HEK293 (cell line): Measurements from ENCODE around the gene MAT2A.

ENCODE experiments used
- CTCF ChIA-PET: fragments of 350-600 bp; formaldehyde crosslinking; extraction: SDS; loops from one replicate; lab custom pipeline; 2021; ENCODE audit warnings: antibody characterized with exemption; lab: Yijun Ruan, JAX
- POLR2A ChIA-PET: fragments of 300-600 bp; formaldehyde crosslinking; extraction: SDS; loops from one replicate; lab custom pipeline; 2020; ENCODE audit warnings: antibody characterized with exemption, inconsistent platforms; lab: Yijun Ruan, JAX
- H3K27ac ChIP-seq: fragments of 200-500 bp; sonication (Bioruptor generic); 2 replicates; pipeline ENCODE4 v1.5.1; 2014; ENCODE audit warnings: low read depth, low read length, control low read depth, inconsistent platforms; ENCODE audit errors: extremely low read depth
- H3K36me3 ChIP-seq, 2 experiments: fragments of 200-500 bp in 1 of 2; sonication (Bioruptor generic) in 1 of 2; 1 replicate in 1 of 2; 2 replicates in 1 of 2; pipeline ENCODE4 v1.5.1; 2014 to 2017; ENCODE audit warnings: inconsistent platforms in 2 of 2, low read length in 2 of 2; ENCODE audit not compliant: control insufficient read depth in 2 of 2, insufficient read depth in 1 of 2
- H3K4me1 ChIP-seq: fragments of 200-500 bp; sonication (Bioruptor generic); 2 replicates; pipeline ENCODE4 v1.5.1; 2014; ENCODE audit warnings: mild to moderate bottlenecking, low read length, inconsistent platforms; ENCODE audit not compliant: control insufficient read depth, insufficient read depth
- H3K4me3 ChIP-seq: 2 replicates; pipeline ENCODE4 v1.5.1; 2011; ENCODE audit warnings: low read depth, mild to moderate bottlenecking, control low read depth, low read length, moderate library complexity
- H3K9me3 ChIP-seq: fragments of 200-500 bp; sonication (Bioruptor generic); 2 replicates; pipeline ENCODE4 v1.5.1; 2014; ENCODE audit warnings: low read depth, low read length, inconsistent platforms; ENCODE audit not compliant: control insufficient read depth, insufficient read depth
- CTCF ChIP-seq: fragments of 450-650 bp; formaldehyde crosslinking; IDR thresholded peaks from 2 replicates; pipeline ENCODE4 v1.5.1; 2016; ENCODE audit warnings: missing biosample characterization, missing genetic modification characterization
- GLI4 ChIP-seq: fragments of 450-650 bp; formaldehyde crosslinking; IDR thresholded peaks from 2 replicates; pipeline ENCODE4 v1.5.1; 2016; ENCODE audit warnings: missing biosample characterization, missing genetic modification characterization
- PRDM1 ChIP-seq: fragments of 450-650 bp; formaldehyde crosslinking; IDR thresholded peaks from 2 replicates; pipeline ENCODE4; 2016; ENCODE audit warnings: missing biosample characterization, missing genetic modification characterization
- SCRT1 ChIP-seq: fragments of 450-650 bp; formaldehyde crosslinking; IDR thresholded peaks from 2 replicates; pipeline ENCODE4 v1.5.1; 2016; ENCODE audit warnings: missing biosample characterization, missing genetic modification characterization, borderline replicate concordance
- SP2 ChIP-seq: fragments of 450-650 bp; formaldehyde crosslinking; IDR thresholded peaks from 2 replicates; pipeline ENCODE4 v1.5.1; 2016; ENCODE audit warnings: missing biosample characterization, missing genetic modification characterization
- TSHZ1 ChIP-seq: fragments of 450-650 bp; formaldehyde crosslinking; IDR thresholded peaks from 2 replicates; pipeline ENCODE4 v1.5.1; 2016; ENCODE audit warnings: missing biosample characterization, missing genetic modification characterization, borderline replicate concordance
- WT1 ChIP-seq: fragments of 450-650 bp; formaldehyde crosslinking; IDR thresholded peaks from 2 replicates; pipeline ENCODE4 v1.5.1; 2016; ENCODE audit warnings: missing biosample characterization, missing genetic modification characterization
- ZFP69B ChIP-seq: fragments of 450-650 bp; formaldehyde crosslinking; IDR thresholded peaks from 2 replicates; pipeline ENCODE4 v1.5.1; 2016; ENCODE audit warnings: missing biosample characterization, missing genetic modification characterization
- ZNF157 ChIP-seq: fragments of 450-650 bp; formaldehyde crosslinking; IDR thresholded peaks from 2 replicates; pipeline ENCODE4 v1.5.1; 2016; ENCODE audit warnings: missing biosample characterization, missing genetic modification characterization
- ZNF350 ChIP-seq: fragments of 450-650 bp; formaldehyde crosslinking; IDR thresholded peaks from 2 replicates; pipeline ENCODE4 v1.5.0; 2017; ENCODE audit warnings: missing biosample characterization, mild to moderate bottlenecking, missing genetic modification characterization
- ZNF394 ChIP-seq: fragments of 450-650 bp; formaldehyde crosslinking; IDR thresholded peaks from 2 replicates; pipeline ENCODE4 v1.5.1; 2016; ENCODE audit warnings: missing biosample characterization, missing genetic modification characterization, mild to moderate bottlenecking, moderate library complexity, borderline replicate concordance
- ZNF398 ChIP-seq: fragments of 450-650 bp; formaldehyde crosslinking; IDR thresholded peaks from 2 replicates; pipeline ENCODE4 v1.5.1; 2017; ENCODE audit warnings: missing biosample characterization, missing genetic modification characterization
- ZNF426 ChIP-seq: fragments of 450-650 bp; formaldehyde crosslinking; IDR thresholded peaks from 2 replicates; pipeline ENCODE4 v1.5.1; 2017; ENCODE audit warnings: missing biosample characterization, missing genetic modification characterization, mild to moderate bottlenecking, inconsistent platforms, moderate library complexity
- ZNF473 ChIP-seq: fragments of 450-650 bp; formaldehyde crosslinking; IDR thresholded peaks from 2 replicates; pipeline ENCODE4 v1.5.1; 2017; ENCODE audit warnings: missing biosample characterization, missing genetic modification characterization
- ZNF521 ChIP-seq: fragments of 450-650 bp; formaldehyde crosslinking; IDR thresholded peaks from 2 replicates; pipeline ENCODE4 v1.5.1; 2017; ENCODE audit warnings: missing biosample characterization, mild to moderate bottlenecking, missing genetic modification characterization
- ZNF529 ChIP-seq: fragments of 450-650 bp; formaldehyde crosslinking; IDR thresholded peaks from 2 replicates; pipeline ENCODE4 v1.5.1; 2017; ENCODE audit warnings: missing genetic modification characterization, missing biosample characterization; ENCODE audit not compliant: insufficient replicate concordance
- ZNF585B ChIP-seq: fragments of 450-650 bp; formaldehyde crosslinking; IDR thresholded peaks from 2 replicates; pipeline ENCODE4 v1.5.1; 2016; ENCODE audit warnings: missing biosample characterization, missing genetic modification characterization
- ZNF654 ChIP-seq: fragments of 450-650 bp; formaldehyde crosslinking; IDR thresholded peaks from 2 replicates; pipeline ENCODE4 v1.5.1; 2016; ENCODE audit warnings: low read depth, missing biosample characterization, missing genetic modification characterization
- ZNF843 ChIP-seq: fragments of 450-650 bp; formaldehyde crosslinking; IDR thresholded peaks from 2 replicates; pipeline ENCODE4 v1.5.1; 2016; ENCODE audit warnings: missing biosample characterization, missing genetic modification characterization
- ZSCAN16 ChIP-seq: fragments of 450-650 bp; formaldehyde crosslinking; IDR thresholded peaks from 2 replicates; pipeline ENCODE4 v1.5.1; 2016; ENCODE audit warnings: missing biosample characterization, missing genetic modification characterization

Gene MAT2A

GRCh38 chr2:85550486-85550885, 11.5 kb downstream of the MAT2A start:
- no peak overlapping the region for H3K4me3 ChIP-seq
- no peaks in the 10 kb centered on the region for H3K4me1 ChIP-seq
- H3K9me3 ChIP-seq = no peaks in the 10 kb centered on the region
- peaks cover 34 to 90% of the 10 kb centered on the region in 2 experiments for H3K36me3 ChIP-seq
- TF ChIP-seq ZNF843 (no peak), SCRT1 (tag by site-specific recombination) (no peak), ZSCAN16 (tag by site-specific recombination) (no peak), ZNF426 (tag by site-specific recombination) (no peak)
- CTCF ChIA-PET = interaction anchor here (0.9 to 9.8 kb wide), 12 partner anchors 9 to 250 kb away, joined by 3 to 144 read pairs (median 8); partner anchors contain the start of genes C2orf68, ELMOD3, MAT2A and RETSAT
- POLR2A ChIA-PET = interaction anchor here (0.8 to 12.3 kb wide), 8 partner anchors 12 to 196 kb away, joined by 4 to 106 read pairs (median 4); partner anchors contain the start of genes C2orf68, ELMOD3, MAT2A and RETSAT
- H3K27ac ChIP-seq = no peak overlapping the region

- no peaks in the 10 kb centered on the region for H3K4me1 ChIP-seq
- ChIA-PET CTCF (interaction anchor here (0.6 to 9.8 kb wide), 30 partner anchors 8 to 485 kb away, joined by 3 to 144 read pairs (median 4); partner anchors contain the start of genes CAPG, ELMOD3, MAT2A and RETSAT), POLR2A (interaction anchor here (0.6 to 12.3 kb wide), 13 partner anchors 9 to 251 kb away, joined by 3 to 106 read pairs (median 4); partner anchors contain the start of genes C2orf68, ELMOD3, GGCX and MAT2A)
- no peak overlapping the region for H3K27ac ChIP-seq
- TF ChIP-seq ZNF654 (tag by site-specific recombination) (peak; percentile 78), CTCF (tag by site-specific recombination) (peak; percentile 69), TSHZ1 (no peak)
- TF ChIP-seq, all 188 proteins: peak for 2
- H3K36me3 ChIP-seq = peaks cover 32 to 93% of the 10 kb centered on the region in 2 experiments
- H3K9me3 ChIP-seq = no peaks in the 10 kb centered on the region
- H3K4me3 ChIP-seq = no peak overlapping the region
These were observed 13.0 kb downstream of the MAT2A start for GRCh38 chr2:85551698-85552678.

GRCh38 chr2:85553184-85553583, 14.2 kb downstream of the MAT2A start:
- ChIA-PET POLR2A (interaction anchor here (0.6 to 12.3 kb wide), 4 partner anchors 8 to 217 kb away, joined by 4 to 106 read pairs (median 10); partner anchors contain the start of genes ELMOD3, GGCX, MAT2A and RETSAT), CTCF (interaction anchor here (0.5 to 9.8 kb wide), 9 partner anchors 17 to 511 kb away, joined by 3 to 144 read pairs (median 4); partner anchors contain the start of gene SH2D6)
- Histone ChIP-seq H3K27ac (no peak overlapping the region), H3K4me1 (no peaks in the 10 kb centered on the region), H3K36me3 (peaks cover 36 to 92% of the 10 kb centered on the region in 2 experiments), H3K4me3 (no peak overlapping the region)
- TF ChIP-seq ZNF157 (tag by site-specific recombination) = no peak
- TF ChIP-seq ZNF521 (tag by site-specific recombination) = no peak
- TF ChIP-seq ZNF398 (tag by site-specific recombination) = no peak
- no peak for TF ChIP-seq SP2 (tag by site-specific recombination)
- no peak for TF ChIP-seq ZNF350 (tag by site-specific recombination)
- no peak for TF ChIP-seq ZNF529 (tag by site-specific recombination)
- no peak for TF ChIP-seq ZNF394 (tag by site-specific recombination)
- TF ChIP-seq ZFP69B (tag by site-specific recombination) = no peak
- no peak for TF ChIP-seq WT1
- no peak for TF ChIP-seq PRDM1 (tag by site-specific recombination)
- no peak for TF ChIP-seq ZNF473 (tag by site-specific recombination)
- TF ChIP-seq GLI4 = no peak
- TF ChIP-seq ZNF585B (tag by site-specific recombination) = no peak
- TF ChIP-seq, all 188 proteins: peak for 0
- no peaks in the 10 kb centered on the region for H3K9me3 ChIP-seq
